HG03378 (cell line): Measurements from ENCODE around the gene MMP2.

Experiments
- ATAC-seq: cut with Tn5 transposase; IDR thresholded peaks from one replicate; pipeline ENCODE4 v1.9.1; 2021; ENCODE audit warnings: mild to moderate bottlenecking, moderate library complexity; ENCODE audit not compliant: unreplicated experiment

MMP2 gene

GRCh38 chr16:55478827-55479429 lies at the start of gene MMP2:
Gene MMP2 (plus strand): TSS chr16:55479198. CDS start chr16:55479480, 282 bp downstream.
- no peak for ATAC-seq

- no peak for ATAC-seq
Measured at GRCh38 chr16:55433030-55433429, 46.0 kb upstream of the MMP2 start.

- ATAC-seq = no peak
Measured at GRCh38 chr16:55433535-55433934, 45.5 kb upstream of the MMP2 start.

- no peak for ATAC-seq
Measured at GRCh38 chr16:55434000-55434399, 45.0 kb upstream of the MMP2 start.

DNA sequence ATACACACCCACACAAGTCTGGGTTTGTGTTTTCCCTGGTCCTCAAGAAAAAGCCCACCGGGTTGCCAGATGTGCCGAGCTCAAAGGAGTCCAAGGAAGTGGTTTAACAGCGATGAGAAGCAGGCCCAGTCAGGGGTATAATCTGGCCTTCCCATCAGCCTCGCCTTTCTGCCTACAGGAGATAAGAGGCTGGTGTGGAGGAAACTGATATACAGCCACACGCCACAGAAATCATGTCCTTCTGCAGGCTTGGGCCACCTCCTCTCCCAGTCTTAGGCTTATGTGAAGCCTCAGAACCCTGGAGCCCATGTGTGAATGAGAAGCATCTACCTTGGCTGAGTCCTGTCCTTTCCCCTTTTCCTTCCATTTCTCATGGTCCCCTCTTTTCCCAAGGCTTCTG lies 43.6 kb upstream of the MMP2 start:
- ATAC-seq = no peak

DNA sequence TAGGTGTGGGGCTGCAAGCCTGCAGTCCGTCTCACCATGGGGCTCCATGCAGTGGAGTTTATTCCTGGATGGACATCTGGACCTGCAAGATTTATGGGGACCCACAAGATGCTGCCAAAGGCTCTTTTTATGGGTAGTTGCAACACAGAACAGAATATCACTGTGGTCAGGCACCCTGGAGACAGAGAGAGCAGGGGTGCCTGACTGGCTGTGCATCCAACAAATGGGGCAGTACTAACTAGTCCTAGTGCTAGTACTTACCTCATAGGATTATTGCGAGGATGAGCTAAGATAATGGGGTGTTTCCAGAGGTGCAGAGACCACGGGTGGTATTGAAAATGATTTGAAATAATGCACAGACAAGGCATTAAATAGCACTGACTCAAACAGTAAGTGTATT lies 42.4 kb upstream of the MMP2 start:
- ATAC-seq = no peak

DNA sequence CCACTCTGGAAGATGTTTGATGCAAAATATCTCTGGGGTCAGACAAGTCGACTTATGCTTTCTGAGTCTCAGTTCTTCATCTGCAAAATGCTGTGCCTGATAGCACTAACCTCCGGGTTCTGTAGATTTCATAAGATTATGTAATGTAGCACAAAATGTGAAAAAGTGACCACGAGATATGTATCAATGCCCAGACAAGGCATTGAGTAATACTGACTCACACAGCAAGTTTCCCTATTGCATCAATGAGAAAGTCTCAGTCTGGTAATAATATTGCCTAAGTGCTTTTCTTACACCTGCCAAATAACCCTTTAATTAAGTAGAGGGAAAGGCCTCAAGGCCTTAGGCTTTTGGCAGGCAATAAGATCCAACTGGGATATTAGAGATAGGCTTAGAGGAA lies 41.4 kb upstream of the MMP2 start:
- no peak for ATAC-seq

GRCh38 chr16:55438281-55438680 lies 40.7 kb upstream of the MMP2 start:
- ATAC-seq = no peak

- no peak for ATAC-seq
Measured at GRCh38 chr16:55439101-55439690, 39.8 kb upstream of the MMP2 start.

- ATAC-seq = no peak
Measured at GRCh38 chr16:55443434-55444346, 35.3 kb upstream of the MMP2 start.

GRCh38 chr16:55444754-55445485 lies 34.1 kb upstream of the MMP2 start:
- peak; percentile 50 for ATAC-seq

DNA sequence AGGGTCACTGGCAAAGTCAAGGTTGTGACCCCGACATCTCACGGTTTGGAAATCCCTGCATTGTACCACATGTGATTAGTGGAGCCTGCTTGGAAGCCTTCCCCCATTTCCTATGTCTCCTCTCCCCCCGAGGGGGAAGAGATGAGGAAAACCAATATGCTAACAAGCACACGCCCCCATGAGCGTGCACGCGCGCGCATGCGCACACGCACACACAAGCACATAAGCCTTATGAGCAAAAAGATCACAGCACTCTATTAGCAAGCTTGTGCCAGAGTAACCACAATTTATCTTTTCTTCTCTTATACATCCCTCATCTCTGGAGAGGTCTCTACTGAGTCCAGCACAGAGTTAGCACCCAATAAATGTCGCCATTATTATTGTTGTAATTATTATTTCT lies 31.8 kb upstream of the MMP2 start:
- ATAC-seq = no peak

DNA sequence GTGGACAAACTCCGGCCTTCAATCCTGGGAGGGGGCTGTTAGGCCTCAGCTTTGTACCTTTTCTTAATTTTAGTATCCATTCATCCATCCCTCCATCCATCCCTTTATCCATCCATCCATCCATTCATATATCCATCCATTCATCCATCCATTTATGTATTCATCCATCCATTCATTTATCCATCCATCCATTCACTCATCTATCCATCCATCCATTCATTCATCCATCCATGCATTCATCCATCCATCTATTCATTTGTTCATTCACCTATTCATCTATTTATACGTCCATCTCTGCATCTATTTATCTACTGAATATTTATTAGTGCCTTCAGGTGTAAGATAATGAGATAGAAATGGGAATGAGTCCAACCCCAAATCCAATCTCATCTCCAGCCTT lies 26.0 kb upstream of the MMP2 start:
- ATAC-seq = no peak

DNA sequence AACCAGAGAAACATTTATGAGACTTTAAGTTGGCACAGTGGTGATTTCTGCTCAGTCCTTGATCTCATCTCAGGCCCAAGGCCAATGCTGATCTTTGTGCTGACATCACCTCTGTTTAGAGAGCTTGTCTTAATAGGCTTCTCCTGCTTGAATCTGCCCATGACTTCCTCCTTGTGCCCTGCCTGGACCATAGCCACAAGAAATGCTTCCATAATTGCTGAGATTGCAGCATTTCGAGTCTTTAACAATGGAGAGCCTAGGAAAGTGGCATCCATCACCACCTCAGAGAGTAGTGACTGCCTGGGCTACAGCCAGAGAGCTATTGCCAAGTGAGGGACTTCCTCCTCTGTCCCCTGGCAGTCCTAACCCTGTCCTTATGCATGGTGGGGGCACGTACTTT lies 25.1 kb upstream of the MMP2 start:
- ATAC-seq = no peak

DNA sequence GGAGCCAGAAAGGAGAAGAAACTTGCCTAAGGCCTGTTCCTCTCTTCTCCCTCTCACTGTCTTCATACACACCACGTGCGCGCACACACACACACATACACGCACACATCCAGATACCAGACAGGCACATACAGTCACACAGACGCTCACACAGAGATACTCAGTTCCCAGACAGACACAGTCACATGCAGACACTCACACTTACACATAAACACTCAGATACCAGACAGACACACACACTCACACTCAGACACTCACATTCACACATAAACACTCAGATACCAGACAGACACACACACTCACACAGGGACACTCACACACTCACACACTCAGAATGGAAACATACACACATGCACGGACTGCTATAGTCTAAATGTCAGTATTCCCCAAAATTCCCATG lies 24.1 kb upstream of the MMP2 start:
- no peak for ATAC-seq

GRCh38 chr16:55462241-55462640 lies 16.8 kb upstream of the MMP2 start:
- no peak for ATAC-seq

DNA sequence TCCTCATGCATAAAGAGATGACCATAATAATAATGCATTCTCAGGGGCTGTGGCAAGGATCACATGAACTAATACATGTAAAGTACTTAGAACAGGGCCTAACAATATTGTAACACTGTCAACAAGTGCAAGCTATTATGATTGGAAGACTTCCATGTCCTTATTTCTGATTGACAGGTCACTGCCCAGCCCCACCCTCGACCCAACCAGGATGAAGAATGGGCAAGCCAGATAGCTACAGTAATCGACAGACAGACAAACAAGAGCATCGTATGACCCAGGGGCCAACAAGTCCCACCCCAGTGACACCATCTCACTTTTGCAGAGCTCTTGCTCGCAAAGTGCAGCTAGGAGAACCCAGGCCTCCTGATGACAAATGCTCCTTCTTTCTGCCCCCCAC lies 14.6 kb upstream of the MMP2 start:
- ATAC-seq = no peak

GRCh38 chr16:55465077-55465896 lies 13.7 kb upstream of the MMP2 start:
- peak; percentile 96 for ATAC-seq

GRCh38 chr16:55466209-55466608 lies 12.8 kb upstream of the MMP2 start:
- ATAC-seq = no peak

GRCh38 chr16:55467898-55468297 lies 11.1 kb upstream of the MMP2 start:
- no peak for ATAC-seq
